ENCODE data around the gene NIM1K.

GRCh38 chr5:43281840-43282658 lies 90.0 kb downstream of the NIM1K start:
- TF ChIP-seq HOXC10 (CRISPR knock-in tag; IDR thresholded peaks at IDR 0.05) (no peak), PATZ1 (tag by site-specific recombination; IDR thresholded peaks at IDR 0.05) (no peak), ZSCAN5A (tag by site-specific recombination; IDR thresholded peaks at IDR 0.05) (no peak), ZNF580 (tag by site-specific recombination; IDR thresholded peaks at IDR 0.05) (no peak), ZBTB8A (tag by site-specific recombination; IDR thresholded peaks at IDR 0.05) (no peak), AEBP2 (tag by site-specific recombination; IDR thresholded peaks at IDR 0.05; ENCODE audit: borderline replicate concordance) (no peak), ZBTB7A (tag by site-specific recombination; IDR thresholded peaks at IDR 0.05; ENCODE audit: low read depth) (no peak)
